AG10803 (cell line): Measurements from ENCODE around the gene CBX6.

ENCODE experiments used
- DNase-seq: peaks from one replicate; pipeline ENCODE4 v3.0.0; 2010; ENCODE audit warnings: low read depth
- H3K4me3 ChIP-seq: 2 replicates; pipeline ENCODE4 v1.5.1; 2011; ENCODE audit warnings: mild to moderate bottlenecking, low read length, control low read depth
- TF ChIP-seq, protein P1 (sequence below): conservative IDR thresholded peaks from 2 replicates; pipeline ENCODE4 v1.5.1; 2011; ENCODE audit warnings: mild to moderate bottlenecking, low read length, control low read depth, inconsistent platforms

CBX6 gene

DNA sequence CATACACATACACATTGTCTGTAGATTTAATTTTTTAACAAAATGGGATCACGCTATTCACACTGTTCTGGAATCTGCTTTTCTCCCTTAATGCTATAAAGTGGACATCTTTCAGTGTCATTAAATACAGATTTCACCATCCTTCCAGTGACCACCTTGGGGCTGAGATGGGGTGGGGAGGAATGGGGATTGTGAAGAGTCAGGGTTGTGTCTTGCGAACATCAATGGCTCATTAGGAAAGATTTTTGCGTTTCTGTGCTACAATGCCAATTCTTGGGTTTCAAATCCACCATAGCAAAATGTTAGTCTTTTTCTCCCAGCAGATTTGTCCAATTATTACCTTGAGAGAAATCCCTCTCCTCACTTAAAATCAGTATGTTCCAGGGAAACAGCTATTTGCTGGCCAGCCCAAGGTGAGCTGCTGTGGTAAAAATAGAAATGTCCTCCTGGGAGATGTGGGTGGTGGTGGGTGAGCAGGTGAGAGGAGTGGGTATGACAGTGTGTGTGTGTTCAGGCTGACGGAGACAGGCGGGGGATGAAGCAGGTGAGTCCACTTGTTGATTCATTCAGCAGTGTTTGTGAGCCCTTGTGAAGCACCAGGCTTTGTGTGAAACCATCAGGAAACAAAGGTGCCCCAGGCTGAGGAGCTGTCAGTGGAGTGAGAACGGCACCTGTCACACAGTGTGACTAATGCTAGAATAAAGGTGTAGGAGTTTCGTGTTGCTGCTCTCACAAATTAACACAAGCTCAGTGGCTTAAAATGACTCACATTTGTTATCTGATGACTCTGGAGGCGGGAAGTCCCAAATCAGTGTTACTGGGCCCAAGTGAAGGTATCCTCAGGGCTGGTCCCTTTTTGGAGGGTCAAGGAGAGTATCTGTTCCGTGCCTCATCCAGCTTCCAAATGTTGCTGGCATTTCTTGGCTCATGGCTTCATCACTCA lies 1.7 kb upstream of the CBX6 start:
- TF ChIP-seq, protein P1, sequence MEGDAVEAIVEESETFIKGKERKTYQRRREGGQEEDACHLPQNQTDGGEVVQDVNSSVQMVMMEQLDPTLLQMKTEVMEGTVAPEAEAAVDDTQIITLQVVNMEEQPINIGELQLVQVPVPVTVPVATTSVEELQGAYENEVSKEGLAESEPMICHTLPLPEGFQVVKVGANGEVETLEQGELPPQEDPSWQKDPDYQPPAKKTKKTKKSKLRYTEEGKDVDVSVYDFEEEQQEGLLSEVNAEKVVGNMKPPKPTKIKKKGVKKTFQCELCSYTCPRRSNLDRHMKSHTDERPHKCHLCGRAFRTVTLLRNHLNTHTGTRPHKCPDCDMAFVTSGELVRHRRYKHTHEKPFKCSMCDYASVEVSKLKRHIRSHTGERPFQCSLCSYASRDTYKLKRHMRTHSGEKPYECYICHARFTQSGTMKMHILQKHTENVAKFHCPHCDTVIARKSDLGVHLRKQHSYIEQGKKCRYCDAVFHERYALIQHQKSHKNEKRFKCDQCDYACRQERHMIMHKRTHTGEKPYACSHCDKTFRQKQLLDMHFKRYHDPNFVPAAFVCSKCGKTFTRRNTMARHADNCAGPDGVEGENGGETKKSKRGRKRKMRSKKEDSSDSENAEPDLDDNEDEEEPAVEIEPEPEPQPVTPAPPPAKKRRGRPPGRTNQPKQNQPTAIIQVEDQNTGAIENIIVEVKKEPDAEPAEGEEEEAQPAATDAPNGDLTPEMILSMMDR = no peak
- DNase-seq = no peak
- no peak overlapping the region; the same call in 1 of the 2 replicates for H3K4me3 ChIP-seq

DNA sequence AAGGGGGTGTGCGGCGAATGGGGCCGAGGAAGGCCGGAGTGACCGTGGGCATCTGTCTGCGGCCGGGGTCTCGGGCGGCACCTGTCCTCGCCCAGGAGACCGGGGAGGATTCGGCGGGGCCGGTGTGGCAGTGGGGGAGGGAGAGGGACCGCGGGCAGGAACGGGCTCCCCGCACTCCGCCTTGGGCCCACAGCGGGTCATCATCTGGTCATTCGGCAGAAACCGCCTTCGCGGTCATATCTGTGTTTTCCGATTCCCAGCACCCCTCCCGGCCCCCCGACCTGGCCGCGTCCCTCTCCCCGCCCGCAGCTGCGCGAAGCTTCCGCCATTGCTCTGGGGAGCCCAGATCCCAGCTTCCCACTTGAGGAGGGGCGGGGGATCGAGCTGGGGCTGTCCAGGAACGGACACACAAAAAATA lies 824 bp upstream of the CBX6 start:
- TF ChIP-seq, protein P1 = no peak
- peak; percentile 49 for DNase-seq
- peak overlapping the region; percentile 74 for H3K4me3 ChIP-seq

DNA sequence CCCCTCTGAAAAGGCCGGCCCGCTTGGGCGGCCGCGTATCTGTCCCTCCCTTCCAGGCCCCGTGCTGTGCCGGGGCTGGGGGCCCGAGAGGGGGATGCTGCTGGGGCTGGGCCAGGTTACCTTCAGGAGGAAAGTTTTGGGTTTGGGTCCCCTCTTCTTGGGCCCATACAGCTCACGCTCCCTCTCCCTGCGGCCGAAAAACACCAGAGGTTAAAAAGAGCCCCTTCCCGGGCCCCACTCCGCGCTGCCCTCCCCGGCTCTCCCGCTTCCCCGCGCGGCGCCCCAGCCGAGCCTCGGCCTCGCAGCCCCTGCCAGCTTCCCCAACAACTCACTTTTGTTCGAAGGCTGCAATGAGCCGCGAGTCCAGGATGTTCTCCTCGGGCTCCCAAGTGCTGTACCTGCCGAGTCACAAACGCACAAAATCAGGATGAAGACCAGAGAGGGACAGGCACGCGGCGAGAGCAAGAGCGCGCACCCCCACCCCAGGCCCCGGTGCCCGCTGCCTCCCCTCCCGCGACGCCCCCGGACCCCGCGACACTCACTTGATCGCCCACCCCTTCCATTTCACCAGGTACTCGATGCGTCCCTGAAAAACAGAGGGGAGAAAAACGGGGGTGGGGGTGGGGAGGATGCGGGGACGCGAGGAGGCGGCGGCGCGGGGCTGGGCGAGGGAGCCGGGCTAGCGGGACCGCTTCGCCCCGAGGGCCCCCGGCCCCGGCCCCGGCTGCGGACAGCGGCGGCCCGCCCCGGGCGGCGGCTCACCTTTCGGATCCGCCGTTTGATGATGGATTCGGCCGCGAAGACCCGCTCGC lies 450 bp downstream of the CBX6 start:
- TF ChIP-seq, protein P1 = no peak
- H3K4me3 ChIP-seq = peak overlapping the region; percentile 77
- DNase-seq = peak; percentile 7

DNA sequence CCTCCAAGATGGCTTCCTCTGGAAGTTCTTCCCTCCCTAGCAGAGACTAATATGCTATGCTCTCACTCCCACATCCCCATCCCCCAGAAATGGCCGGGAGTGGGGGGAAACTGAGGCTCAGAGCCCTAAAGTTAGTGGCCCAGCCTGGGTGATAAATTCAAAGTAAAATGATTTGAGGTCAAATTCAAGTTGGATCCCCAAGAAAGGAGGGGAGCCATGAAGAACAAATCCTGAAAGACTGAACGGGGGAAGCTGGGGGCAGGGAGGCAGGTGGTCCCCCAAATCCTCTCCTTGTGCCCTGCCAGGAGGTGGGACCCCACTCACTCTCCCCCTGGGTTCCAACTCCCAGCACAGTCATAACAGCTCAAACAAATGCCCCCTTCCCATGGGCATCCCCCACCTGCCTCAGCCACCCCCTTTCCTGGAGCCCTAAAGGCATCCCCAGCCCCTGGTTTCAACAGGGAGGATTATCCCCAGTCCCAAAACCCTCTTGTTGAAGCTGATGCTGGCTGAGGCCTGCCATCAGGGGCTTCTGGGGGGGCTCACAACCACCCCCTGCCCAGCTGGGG lies 1.1 kb downstream of the CBX6 start:
- DNase-seq = no peak
- H3K4me3 ChIP-seq = peak overlapping the region; percentile 77
- TF ChIP-seq, protein P1 = no peak

DNA sequence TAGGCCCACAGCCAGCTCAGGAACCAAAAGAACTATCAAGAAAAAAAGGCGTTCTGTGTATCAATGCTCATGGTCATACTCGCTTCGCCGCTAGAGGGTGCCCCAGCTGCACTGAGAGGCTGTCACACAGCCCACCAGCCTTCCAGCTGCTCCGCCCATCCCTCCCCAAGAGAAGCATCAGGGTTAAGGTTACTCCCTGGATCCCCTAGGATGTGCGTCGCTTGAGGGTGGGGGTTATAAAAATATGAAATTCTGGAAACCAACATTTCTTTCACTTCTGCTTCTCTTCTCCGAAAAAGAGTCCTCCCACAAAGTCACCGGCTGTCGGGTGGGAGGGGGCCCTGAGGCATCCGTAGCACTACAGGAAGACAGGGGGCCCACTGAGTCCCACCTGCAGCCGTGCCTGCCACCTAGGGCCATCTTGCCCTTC lies 1.7 kb downstream of the CBX6 start:
- peak overlapping the region; percentile 77 for H3K4me3 ChIP-seq
- TF ChIP-seq, protein P1 = peak; percentile 97
- DNase-seq = peak; percentile 78

DNA sequence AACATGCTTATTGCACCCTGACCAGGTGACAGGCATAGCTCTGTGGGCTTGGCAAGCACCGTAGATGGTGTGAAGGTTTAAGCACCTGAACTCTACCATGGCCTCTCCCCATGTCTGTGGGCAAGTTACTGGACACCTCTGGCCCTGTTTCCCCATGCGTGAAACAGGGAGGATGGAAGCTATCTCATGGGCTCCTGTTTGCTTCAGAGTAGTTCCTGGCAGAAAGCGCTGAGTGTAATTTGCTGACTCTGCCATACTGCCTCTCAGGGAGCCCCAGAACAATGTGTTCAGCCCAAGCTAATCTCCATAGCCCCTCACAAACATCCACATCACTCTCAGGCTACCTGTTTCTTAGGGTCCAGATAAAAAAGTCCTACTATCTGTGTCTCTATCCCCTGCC lies 2.4 kb downstream of the CBX6 start:
- TF ChIP-seq, protein P1 = no peak
- H3K4me3 ChIP-seq = no peak overlapping the region
- no peak for DNase-seq
